Parathyroid adenoma (tissue), 2 donors: ENCODE results near the gene BTC.

Source experiments
- H2AFZ ChIP-seq: fragments of 300-600 bp; sonication (generic); one replicate; pipeline ENCODE4 v1.7.0; 2017; ENCODE audit warnings: antibody characterized with exemption, mild to moderate bottlenecking
- H3K27ac ChIP-seq: fragments of 300-600 bp; sonication (generic); one replicate; pipeline ENCODE4 v1.7.0; 2017
- H3K27me3 ChIP-seq: fragments of 300-600 bp; sonication (generic); one replicate; pipeline ENCODE4 v1.7.0; 2017; ENCODE audit warnings: low read length; ENCODE audit not compliant: control insufficient read depth, insufficient read depth
- H3K36me3 ChIP-seq: fragments of 300-600 bp; sonication (generic); one replicate; pipeline ENCODE4 v1.7.0; 2017; ENCODE audit warnings: low read length; ENCODE audit not compliant: control insufficient read depth, insufficient read depth
- H3K4me1 ChIP-seq: fragments of 300-600 bp; sonication (generic); one replicate; pipeline ENCODE4 v1.7.0; 2017; ENCODE audit warnings: control low read depth
- H3K4me2 ChIP-seq: fragments of 300-600 bp; sonication (generic); one replicate; pipeline ENCODE4 v1.7.0; 2017; ENCODE audit warnings: low read length
- H3K4me3 ChIP-seq: fragments of 300-600 bp; sonication (generic); one replicate; pipeline ENCODE4 v1.7.0; 2017; ENCODE audit warnings: low read depth, low read length
- H3K79me2 ChIP-seq: fragments of 300-600 bp; sonication (generic); one replicate; pipeline ENCODE4 v1.7.0; 2017; ENCODE audit warnings: control low read depth
- H3K9ac ChIP-seq: fragments of 300-600 bp; sonication (generic); one replicate; pipeline ENCODE4 v1.7.0; 2017; ENCODE audit warnings: mild to moderate bottlenecking
- H3K9me3 ChIP-seq: fragments of 300-600 bp; sonication (generic); one replicate; pipeline ENCODE4 v1.7.0; 2017; ENCODE audit warnings: low read length; ENCODE audit not compliant: control insufficient read depth
- CTCF ChIP-seq: fragments of 300-600 bp; sonication (generic); IDR thresholded peaks from one replicate; pipeline ENCODE4 v1.7.0; 2017; ENCODE audit warnings: antibody characterized with exemption, mild to moderate bottlenecking
- donor health status: primary hyperparathyroidism.

BTC gene

GRCh38 chr4:74768857-74769525, 25.3 kb downstream of the BTC start:
- H3K4me3 ChIP-seq: no peak overlapping the region
- H3K4me1 ChIP-seq: peaks cover 3% of the 10 kb centered on the region
- no peaks in the 10 kb centered on the region for H3K9me3 ChIP-seq
- no peak overlapping the region for H3K4me2 ChIP-seq
- H3K79me2 ChIP-seq: no peaks in the 10 kb centered on the region
- no peak overlapping the region for H2AFZ ChIP-seq
- H3K27ac ChIP-seq: no peak overlapping the region
- no peak for TF ChIP-seq CTCF
- H3K36me3 ChIP-seq: no peaks in the 10 kb centered on the region
- H3K9ac ChIP-seq: no peak overlapping the region
- no peaks in the 10 kb centered on the region for H3K27me3 ChIP-seq

GRCh38 chr4:74764119-74764518, 30.2 kb downstream of the BTC start:
- no peak overlapping the region for H3K27ac ChIP-seq
- no peaks in the 10 kb centered on the region for H3K79me2 ChIP-seq
- no peak for TF ChIP-seq CTCF
- H3K4me1 ChIP-seq: no peaks in the 10 kb centered on the region
- H3K4me3 ChIP-seq: no peak overlapping the region
- H3K4me2 ChIP-seq: no peak overlapping the region
- H3K9me3 ChIP-seq: no peaks in the 10 kb centered on the region
- no peaks in the 10 kb centered on the region for H3K36me3 ChIP-seq
- no peaks in the 10 kb centered on the region for H3K27me3 ChIP-seq
- H2AFZ ChIP-seq: no peak overlapping the region
- no peak overlapping the region for H3K9ac ChIP-seq

- no peak overlapping the region for H3K27ac ChIP-seq
- no peak overlapping the region for H2AFZ ChIP-seq
- no peaks in the 10 kb centered on the region for H3K36me3 ChIP-seq
- no peaks in the 10 kb centered on the region for H3K27me3 ChIP-seq
- no peaks in the 10 kb centered on the region for H3K9me3 ChIP-seq
- H3K4me2 ChIP-seq: no peak overlapping the region
- no peak overlapping the region for H3K4me3 ChIP-seq
- H3K9ac ChIP-seq: no peak overlapping the region
- no peaks in the 10 kb centered on the region for H3K4me1 ChIP-seq
- no peaks in the 10 kb centered on the region for H3K79me2 ChIP-seq
- TF ChIP-seq CTCF: no peak
Measured at GRCh38 chr4:74758551-74759145, 35.7 kb downstream of the BTC start.

GRCh38 chr4:74757136-74757535, 37.2 kb downstream of the BTC start:
- Histone ChIP-seq H3K4me2 (no peak overlapping the region), H3K9me3 (no peaks in the 10 kb centered on the region), H2AFZ (no peak overlapping the region), H3K79me2 (no peaks in the 10 kb centered on the region), H3K27ac (no peak overlapping the region), H3K9ac (no peak overlapping the region), H3K4me3 (no peak overlapping the region), H3K36me3 (no peaks in the 10 kb centered on the region), H3K27me3 (no peaks in the 10 kb centered on the region), H3K4me1 (no peaks in the 10 kb centered on the region)
- no peak for TF ChIP-seq CTCF

GRCh38 chr4:74755486-74755885, 38.8 kb downstream of the BTC start:
- H3K36me3 ChIP-seq: no peaks in the 10 kb centered on the region
- no peaks in the 10 kb centered on the region for H3K79me2 ChIP-seq
- H2AFZ ChIP-seq: no peak overlapping the region
- no peaks in the 10 kb centered on the region for H3K27me3 ChIP-seq
- no peak overlapping the region for H3K9ac ChIP-seq
- H3K27ac ChIP-seq: no peak overlapping the region
- H3K4me2 ChIP-seq: no peak overlapping the region
- H3K4me3 ChIP-seq: no peak overlapping the region
- no peaks in the 10 kb centered on the region for H3K4me1 ChIP-seq
- H3K9me3 ChIP-seq: no peaks in the 10 kb centered on the region
- no peak for TF ChIP-seq CTCF
